B cell (primary cell): Measurements from ENCODE around the gene MYD88. TPM values are rescaled to one million over a fixed set of nuclear protein-coding genes. Genes with fewer than 3 reads are reported as not detected.

Experiments used
- ATAC-seq: fragments of 200-7000 bp; cut with Tn5 transposase; one replicate; pipeline ENCODE4 v1.10.0; 2021; ENCODE audit warnings: low read depth, mild to moderate bottlenecking, moderate number of reproducible peaks, moderate library complexity
- CTCF ChIA-PET: fragments of 350-600 bp; sonication (Branson Sonifier 250); formaldehyde crosslinking; loops from one replicate; lab custom pipeline; 2021; ENCODE audit warnings: antibody characterized with exemption, inconsistent platforms; lab: Charles Lee
- POLR2A ChIA-PET: fragments of 350-600 bp; sonication (Branson Sonifier 250); formaldehyde crosslinking; loops from one replicate; lab custom pipeline; 2021; ENCODE audit warnings: antibody characterized with exemption; lab: Charles Lee
- DNase-seq: peaks from one replicate; pipeline ENCODE4 v3.0.0; 2013
- H2AFZ ChIP-seq: 2 replicates; pipeline ENCODE4 v1.6.1; 2012; ENCODE audit warnings: mild to moderate bottlenecking, low read depth, low read length; ENCODE audit not compliant: insufficient read depth, poor library complexity, severe bottlenecking
- H3K27ac ChIP-seq, 2 donors: 1 replicate in 1 of 2; 2 replicates in 1 of 2; pipeline ENCODE4 v1.5.1; 2012 to 2013; ENCODE audit warnings: low read length in 2 of 2, mild to moderate bottlenecking in 2 of 2, moderate library complexity in 1 of 2
- H3K27me3 ChIP-seq, 4 experiments: fragments of 200-600 bp in 1 of 4; sonication (generic) in 1 of 4; replicated peaks in 1 of 4; 1 replicate in 2 of 4; 2 replicates in 2 of 4; pipeline versions ENCODE4 v1.6.1 to v1.7.0; 2013 to 2016; ENCODE audit warnings: low read length in 3 of 4, mild to moderate bottlenecking in 2 of 4, mixed read lengths in 1 of 4, moderate library complexity in 1 of 4; ENCODE audit not compliant: insufficient read depth in 4 of 4, control insufficient read depth in 3 of 4; ENCODE audit errors: control extremely low read depth in 1 of 4
- H3K36me3 ChIP-seq, 2 experiments: replicated peaks in 1 of 2; 1 replicate in 1 of 2; 2 replicates in 1 of 2; pipeline versions ENCODE4 v1.6.1 to v1.7.1; 2013; ENCODE audit warnings: low read length in 1 of 2; ENCODE audit not compliant: insufficient read depth in 2 of 2, control insufficient read depth in 1 of 2; ENCODE audit errors: control extremely low read depth in 1 of 2, extremely low read depth in 1 of 2
- H3K4me1 ChIP-seq, 2 donors: fragments of 200-600 bp in 1 of 2; sonication (generic) in 1 of 2; 1 replicate in 1 of 2; 2 replicates in 1 of 2; pipeline versions ENCODE4 v1.5.1 to v1.6.1; 2013 to 2017; ENCODE audit warnings: low read length in 2 of 2; ENCODE audit not compliant: control insufficient read depth in 2 of 2, insufficient read depth in 2 of 2
- H3K4me2 ChIP-seq: replicated peaks from 2 replicates; pipeline ENCODE3; 2012; ENCODE audit warnings: mild to moderate bottlenecking, low read depth, low read length; ENCODE audit not compliant: poor library complexity, severe bottlenecking
- H3K4me3 ChIP-seq, 5 experiments: fragments of 200-600 bp in 1 of 5; sonication (generic) in 1 of 5; 1 replicate in 3 of 5; 2 replicates in 2 of 5; pipeline versions ENCODE4 v1.5.1 to v1.7.0; 2011 to 2016; ENCODE audit warnings: low read length in 4 of 5, mild to moderate bottlenecking in 4 of 5, low read depth in 2 of 5, control low read depth in 1 of 5, moderate library complexity in 1 of 5; ENCODE audit not compliant: insufficient read depth in 1 of 5; ENCODE audit errors: control extremely low read depth in 1 of 5, extremely low read depth in 1 of 5
- H3K79me2 ChIP-seq: fragments of 200-600 bp; sonication (generic); one replicate; pipeline ENCODE4 v1.6.0; 2016; ENCODE audit warnings: low read length; ENCODE audit not compliant: control insufficient read depth, insufficient read depth
- H3K9ac ChIP-seq: fragments of 200-600 bp; sonication (generic); 2 replicates; pipeline ENCODE4 v1.6.1; 2017; ENCODE audit warnings: mild to moderate bottlenecking, low read length, moderate library complexity
- H3K9me3 ChIP-seq, 3 donors: one replicate each; pipeline versions ENCODE4 v1.6.1 to v1.7.1; 2013; ENCODE audit warnings: low read length in 2 of 3; ENCODE audit not compliant: control insufficient read depth in 2 of 3, insufficient read depth in 1 of 3; ENCODE audit errors: control extremely low read depth in 1 of 3
- H4K20me1 ChIP-seq: 2 replicates; pipeline ENCODE4 v1.6.0; 2012; ENCODE audit warnings: mild to moderate bottlenecking, low read length; ENCODE audit not compliant: insufficient read depth, control insufficient read depth, poor library complexity, severe bottlenecking
- H3K27ac Mint-ChIP-seq: one replicate; pipeline ENCODE4 v1.8.0; 2021; ENCODE audit warnings: mixed read lengths
- H3K27me3 Mint-ChIP-seq: one replicate; pipeline ENCODE4 v1.8.0; 2021; ENCODE audit warnings: mixed read lengths
- H3K4me1 Mint-ChIP-seq: one replicate; pipeline ENCODE4 v1.8.0; 2021; ENCODE audit warnings: mixed read lengths
- H3K4me3 Mint-ChIP-seq: one replicate; pipeline ENCODE4 v1.8.0; 2021; ENCODE audit warnings: mixed read lengths
- H3K9me3 Mint-ChIP-seq: one replicate; pipeline ENCODE4 v1.8.0; 2022; ENCODE audit warnings: mixed read lengths; ENCODE audit not compliant: insufficient read depth
- EZH2 ChIP-seq: IDR thresholded peaks from 2 replicates; pipeline ENCODE4 v1.6.1; 2012; ENCODE audit warnings: borderline replicate concordance, low read depth, mild to moderate bottlenecking, moderate library complexity, low read length; ENCODE audit not compliant: insufficient read depth, poor library complexity, severe bottlenecking
- WGBS: methylation state at CpG from one replicate; pipeline ENCODE4 v1.1.5; 2013; ENCODE audit warnings: missing lambda C conversion rate; ENCODE audit not compliant: insufficient coverage; 5-methylcytosine and 5-hydroxymethylcytosine counted together
- intact Hi-C: fragments of 100-400 bp; cut with micrococcal nuclease; formaldehyde crosslinking; loops from one replicate; pipeline ENCODE4 v1.10.0; 2022
- polyA plus RNA-seq: library from polyadenylated mRNA; depleted of rRNA; stranded (reverse); fragments of >200 nt; gene quantifications from 2 replicates; pipeline ENCODE4 v1.2.3, GENCODE V29; 2012
- total RNA-seq, 2 donors: library from RNA; stranded (reverse); fragments of 120-200 nt in 1 of 2; gene quantifications; 1 replicate in 1 of 2; 2 replicates in 1 of 2; pipeline versions ENCODE4 v1.2.3 to v1.2.4, GENCODE V29; 2013 to 2022
- TF ChIP-seq, protein P1 (sequence below): fragments of 200-600 bp; IDR thresholded peaks from one replicate; pipeline ENCODE4 v1.8.0; 2022; ENCODE audit warnings: antibody characterized with exemption, mild to moderate bottlenecking

MYD88 gene
- total and polyA plus RNA-seq, 2 donors (not counting 1 experiment from before 2014, with no cell fraction given), result 48.0 to 52.3 TPM

DNA sequence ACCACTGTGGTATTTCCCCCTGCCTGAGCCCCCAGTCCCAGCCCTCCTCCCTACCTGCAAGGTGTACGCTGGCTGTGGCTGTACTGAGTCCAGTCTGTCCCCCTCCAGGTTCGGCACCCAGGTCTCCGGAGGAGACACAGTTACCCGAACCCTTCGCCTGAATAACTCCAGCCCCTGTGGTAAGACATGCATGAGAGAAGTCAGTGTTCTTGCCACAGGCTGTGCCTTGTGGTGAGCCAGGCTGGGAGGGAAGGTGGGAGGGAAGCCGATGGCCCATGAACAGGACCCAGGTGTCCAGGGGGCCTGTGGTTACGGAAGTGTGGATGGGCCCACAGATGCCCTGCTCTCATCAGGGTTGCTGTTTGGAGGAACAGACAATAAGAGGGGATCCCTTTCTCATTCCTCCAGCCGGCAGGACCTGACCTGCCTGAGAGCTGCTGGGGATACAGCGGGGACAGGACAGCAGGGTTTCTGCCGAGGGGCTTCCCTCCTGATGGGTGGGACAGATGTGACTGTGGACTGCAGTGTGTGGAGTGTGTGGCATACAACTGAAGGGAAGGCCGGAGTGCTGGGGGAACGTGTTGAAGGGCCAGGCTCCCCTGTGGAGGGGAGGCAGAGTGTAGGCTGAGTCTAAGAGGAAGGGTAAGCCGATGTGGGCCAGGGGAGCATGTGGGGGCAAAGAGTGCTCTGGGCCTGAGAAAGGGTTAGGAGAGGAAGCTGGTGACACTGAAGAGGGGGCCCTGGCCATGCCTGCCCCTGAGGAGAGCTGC is 23.4 kb upstream of the MYD88 start:
- peaks cover 19 to 23% of the 10 kb centered on the region in 2 donors for H3K4me1 ChIP-seq
- no peaks in the 10 kb centered on the region for H3K27me3 ChIP-seq
- ATAC-seq (no peak), DNase-seq (peak; percentile 41)
- no peaks in the 10 kb centered on the region for H3K9me3 ChIP-seq
- no peaks in the 10 kb centered on the region for H4K20me1 ChIP-seq
- H3K9ac ChIP-seq, result no peak overlapping the region
- no peaks in the 10 kb centered on the region for H3K79me2 ChIP-seq
- intact Hi-C loops, result no loop called here
- no peaks in the 10 kb centered on the region for H3K9me3 Mint-ChIP-seq
- H3K27me3 Mint-ChIP-seq, result peaks cover 7% of the 10 kb centered on the region
- no peak for TF ChIP-seq EZH2
- TF ChIP-seq, protein P1, sequence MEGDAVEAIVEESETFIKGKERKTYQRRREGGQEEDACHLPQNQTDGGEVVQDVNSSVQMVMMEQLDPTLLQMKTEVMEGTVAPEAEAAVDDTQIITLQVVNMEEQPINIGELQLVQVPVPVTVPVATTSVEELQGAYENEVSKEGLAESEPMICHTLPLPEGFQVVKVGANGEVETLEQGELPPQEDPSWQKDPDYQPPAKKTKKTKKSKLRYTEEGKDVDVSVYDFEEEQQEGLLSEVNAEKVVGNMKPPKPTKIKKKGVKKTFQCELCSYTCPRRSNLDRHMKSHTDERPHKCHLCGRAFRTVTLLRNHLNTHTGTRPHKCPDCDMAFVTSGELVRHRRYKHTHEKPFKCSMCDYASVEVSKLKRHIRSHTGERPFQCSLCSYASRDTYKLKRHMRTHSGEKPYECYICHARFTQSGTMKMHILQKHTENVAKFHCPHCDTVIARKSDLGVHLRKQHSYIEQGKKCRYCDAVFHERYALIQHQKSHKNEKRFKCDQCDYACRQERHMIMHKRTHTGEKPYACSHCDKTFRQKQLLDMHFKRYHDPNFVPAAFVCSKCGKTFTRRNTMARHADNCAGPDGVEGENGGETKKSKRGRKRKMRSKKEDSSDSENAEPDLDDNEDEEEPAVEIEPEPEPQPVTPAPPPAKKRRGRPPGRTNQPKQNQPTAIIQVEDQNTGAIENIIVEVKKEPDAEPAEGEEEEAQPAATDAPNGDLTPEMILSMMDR, result no peak
- ChIA-PET CTCF (interaction anchor here (6.5 kb wide), 1 partner anchor 183 kb away, joined by 55 read pairs; no protein-coding TSS in a partner anchor), POLR2A (no interaction called here)
- H3K27ac Mint-ChIP-seq, result no peak overlapping the region
- no peak overlapping the region for H3K4me3 Mint-ChIP-seq
- 35% methylated on average over 13 of the region's 13 CpGs for WGBS
- peaks cover 0 to 6% of the 10 kb centered on the region in 2 experiments for H3K36me3 ChIP-seq
- H3K27ac ChIP-seq, result no peak overlapping the region
- peak overlapping the region; percentile 50 for H3K4me2 ChIP-seq
- H2AFZ ChIP-seq, result no peak overlapping the region
- H3K4me3 ChIP-seq, result no peak overlapping the region
- peaks cover 22% of the 10 kb centered on the region for H3K4me1 Mint-ChIP-seq
